ENCODE measurements around the gene PPP1R1A. TPM values are rescaled to one million over a fixed set of nuclear protein-coding genes. Genes with fewer than 3 reads are reported as not detected.

Gene PPP1R1A
- total RNA-seq, 1 experiment from 2014 or later = not detected

GRCh38 chr12:54571193-54572188 lies 17.0 kb downstream of the PPP1R1A start:
- no peak for DNase-seq (ENCODE audit: low spot score)

- DNase-seq (ENCODE audit: low spot score) = no peak
Observed at GRCh38 chr12:54569995-54570528, 18.4 kb downstream of the PPP1R1A start.

- DNase-seq (ENCODE audit: low spot score) = no peak
Observed at GRCh38 chr12:54569072-54569471, 19.4 kb downstream of the PPP1R1A start.

GRCh38 chr12:54566792-54567191 lies 21.7 kb downstream of the PPP1R1A start:
- DNase-seq (ENCODE audit: low spot score) = no peak

GRCh38 chr12:54565986-54566544 lies 22.4 kb downstream of the PPP1R1A start:
- DNase-seq (ENCODE audit: low spot score) = no peak

- no peak for DNase-seq (ENCODE audit: low spot score)
Observed at GRCh38 chr12:54565310-54565985, 23.0 kb downstream of the PPP1R1A start.

GRCh38 chr12:54564768-54565167 lies 23.7 kb downstream of the PPP1R1A start:
- DNase-seq (ENCODE audit: low spot score) = no peak

GRCh38 chr12:54563787-54564186 lies 24.7 kb downstream of the PPP1R1A start:
- no peak for DNase-seq (ENCODE audit: low spot score)

- DNase-seq (ENCODE audit: low spot score) = no peak
Observed at GRCh38 chr12:54562750-54563356, 25.6 kb downstream of the PPP1R1A start.

GRCh38 chr12:54561164-54561563 lies 27.3 kb downstream of the PPP1R1A start:
- DNase-seq (ENCODE audit: low spot score) = no peak

- peak; percentile 64 for DNase-seq (ENCODE audit: low spot score)
Observed at GRCh38 chr12:54560374-54560858, 28.0 kb downstream of the PPP1R1A start.

GRCh38 chr12:54558759-54559158 lies 29.7 kb downstream of the PPP1R1A start:
- DNase-seq (ENCODE audit: low spot score) = no peak

- DNase-seq (ENCODE audit: low spot score) = no peak
Observed at GRCh38 chr12:54558311-54558710, 30.1 kb downstream of the PPP1R1A start.

GRCh38 chr12:54555670-54556257 lies 32.7 kb downstream of the PPP1R1A start:
- no peak for DNase-seq (ENCODE audit: low spot score)

- no peak for DNase-seq (ENCODE audit: low spot score)
Observed at GRCh38 chr12:54549774-54550451, 38.5 kb downstream of the PPP1R1A start.

GRCh38 chr12:54546511-54546910 lies 41.9 kb downstream of the PPP1R1A start:
- DNase-seq (ENCODE audit: low spot score) = no peak

GRCh38 chr12:54544743-54545142 lies 43.7 kb downstream of the PPP1R1A start:
- DNase-seq (ENCODE audit: low spot score) = no peak

- no peak for DNase-seq (ENCODE audit: low spot score)
Observed at GRCh38 chr12:54543526-54543925, 44.9 kb downstream of the PPP1R1A start.

- no peak for DNase-seq (ENCODE audit: low spot score)
Observed at GRCh38 chr12:54541751-54542290, 46.6 kb downstream of the PPP1R1A start.

GRCh38 chr12:54538136-54538700 lies 50.2 kb downstream of the PPP1R1A start:
- no peak for DNase-seq (ENCODE audit: low spot score)

Measured in A172 (cell line).